SU-DHL-6 (cell line): ENCODE results near the gene ATOH8.

Experiments used
- H2AFZ ChIP-seq: fragments of 200-600 bp; sonication (generic); 2 replicates; pipeline ENCODE4 v1.6.1; 2014; ENCODE audit warnings: low read depth, mild to moderate bottlenecking, moderate library complexity, mixed read lengths, antibody characterized with exemption, low read length; ENCODE audit not compliant: severe bottlenecking
- H3F3A ChIP-seq: fragments of 200-600 bp; shearing (Covaris generic); 2 replicates; pipeline ENCODE4 v1.6.0; 2016; ENCODE audit warnings: antibody characterized with exemption, mild to moderate bottlenecking; ENCODE audit not compliant: insufficient read depth
- H3K27ac ChIP-seq: fragments of 200-600 bp; sonication (generic); 2 replicates; pipeline ENCODE4 v1.5.1; 2016; ENCODE audit warnings: low read depth, mild to moderate bottlenecking, low read length, moderate library complexity, mixed read lengths
- H3K27me3 ChIP-seq: fragments of 200-600 bp; sonication (generic), shearing (Covaris generic); 2 replicates; pipeline ENCODE4 v1.6.0; 2014; ENCODE audit warnings: mild to moderate bottlenecking, low read length
- H3K36me3 ChIP-seq: fragments of 200-600 bp; sonication (generic); 2 replicates; pipeline ENCODE4 v1.6.1; 2014; ENCODE audit warnings: mild to moderate bottlenecking, low read length, mixed read lengths
- H3K4me2 ChIP-seq: fragments of 300-600, 200-600 bp; shearing (Covaris generic), sonication (generic); 2 replicates; pipeline ENCODE4 v1.6.0; 2014; ENCODE audit warnings: low read length, low read depth, mild to moderate bottlenecking; ENCODE audit not compliant: poor library complexity, severe bottlenecking
- H3K4me3 ChIP-seq: fragments of 200-600 bp; sonication (generic); 2 replicates; pipeline ENCODE4 v1.5.1; 2014; ENCODE audit warnings: antibody characterized with exemption, low read length, mild to moderate bottlenecking, mixed read lengths; ENCODE audit not compliant: insufficient read depth, poor library complexity, severe bottlenecking
- H3K79me2 ChIP-seq: fragments of 200-600 bp; sonication (generic); 2 replicates; pipeline ENCODE4 v1.6.1; 2014; ENCODE audit warnings: mild to moderate bottlenecking, low read length, moderate library complexity; ENCODE audit not compliant: insufficient read depth
- H3K9ac ChIP-seq: fragments of 200-600 bp; sonication (generic); 2 replicates; pipeline ENCODE4 v1.7.0; 2014; ENCODE audit warnings: mild to moderate bottlenecking, low read length
- H3K9me2 ChIP-seq: fragments of 200-600 bp; sonication (generic); replicated peaks from 2 replicates; pipeline ENCODE4 v1.6.1; 2014; ENCODE audit warnings: low read length; ENCODE audit not compliant: insufficient read depth
- H3K9me3 ChIP-seq: fragments of 200-600 bp; sonication (generic); 2 replicates; pipeline ENCODE4 v1.6.1; 2014; ENCODE audit warnings: low read length, mixed read lengths; ENCODE audit not compliant: insufficient read depth
- H4K20me1 ChIP-seq: fragments of 200-600 bp; sonication (generic); 2 replicates; pipeline ENCODE4 v1.6.1; 2014; ENCODE audit warnings: low read depth, mild to moderate bottlenecking, antibody characterized with exemption, low read length, moderate library complexity, mixed read lengths
- EZH2phosphoT487 ChIP-seq: fragments of 200-600 bp; sonication (generic), shearing (Covaris generic); conservative IDR thresholded peaks from 2 replicates; pipeline ENCODE4 v1.6.1; 2018; ENCODE audit warnings: mild to moderate bottlenecking, antibody characterized with exemption, low read length, moderate library complexity, mixed read lengths
- TF ChIP-seq, protein P1 (sequence below): fragments of 200-600 bp; sonication (generic); IDR thresholded peaks from one replicate; pipeline ENCODE4 v1.5.1; 2017; ENCODE audit warnings: antibody characterized with exemption, mild to moderate bottlenecking, low read length, moderate library complexity; ENCODE audit not compliant: insufficient read depth, poor library complexity, severe bottlenecking

The ATOH8 gene

DNA sequence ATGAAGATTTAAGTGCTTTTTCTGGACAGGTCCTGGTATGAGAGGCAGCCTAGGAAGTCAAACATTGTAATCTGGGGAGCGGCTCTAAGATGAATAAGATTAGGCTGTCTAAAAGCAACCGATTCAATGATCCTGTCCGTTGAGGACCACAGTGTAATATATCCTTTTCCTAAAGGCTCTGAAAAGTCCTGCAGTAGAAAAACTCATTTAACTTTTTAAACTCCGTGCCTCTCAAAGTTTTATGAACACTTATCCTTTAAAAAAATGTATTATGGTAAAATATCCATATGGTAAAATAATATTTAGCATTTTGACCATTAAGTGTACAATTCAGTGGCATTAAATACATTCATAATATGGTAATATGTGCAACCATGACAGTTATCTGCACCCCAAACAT, 39.8 kb downstream of the ATOH8 start:
- H3K4me3 ChIP-seq, result no peak overlapping the region
- no peak overlapping the region for H3K27ac ChIP-seq
- no peak overlapping the region for H3K4me2 ChIP-seq
- H3K9me2 ChIP-seq, result no peaks in the 10 kb centered on the region
- no peak overlapping the region for H2AFZ ChIP-seq
- H3K9ac ChIP-seq, result no peak overlapping the region
- no peaks in the 10 kb centered on the region for H3K36me3 ChIP-seq
- no peaks in the 10 kb centered on the region for H3K9me3 ChIP-seq
- no peaks in the 10 kb centered on the region for H3F3A ChIP-seq
- H4K20me1 ChIP-seq, result no peaks in the 10 kb centered on the region
- no peaks in the 10 kb centered on the region for H3K27me3 ChIP-seq
- H3K79me2 ChIP-seq, result no peaks in the 10 kb centered on the region
- TF ChIP-seq, protein P1, sequence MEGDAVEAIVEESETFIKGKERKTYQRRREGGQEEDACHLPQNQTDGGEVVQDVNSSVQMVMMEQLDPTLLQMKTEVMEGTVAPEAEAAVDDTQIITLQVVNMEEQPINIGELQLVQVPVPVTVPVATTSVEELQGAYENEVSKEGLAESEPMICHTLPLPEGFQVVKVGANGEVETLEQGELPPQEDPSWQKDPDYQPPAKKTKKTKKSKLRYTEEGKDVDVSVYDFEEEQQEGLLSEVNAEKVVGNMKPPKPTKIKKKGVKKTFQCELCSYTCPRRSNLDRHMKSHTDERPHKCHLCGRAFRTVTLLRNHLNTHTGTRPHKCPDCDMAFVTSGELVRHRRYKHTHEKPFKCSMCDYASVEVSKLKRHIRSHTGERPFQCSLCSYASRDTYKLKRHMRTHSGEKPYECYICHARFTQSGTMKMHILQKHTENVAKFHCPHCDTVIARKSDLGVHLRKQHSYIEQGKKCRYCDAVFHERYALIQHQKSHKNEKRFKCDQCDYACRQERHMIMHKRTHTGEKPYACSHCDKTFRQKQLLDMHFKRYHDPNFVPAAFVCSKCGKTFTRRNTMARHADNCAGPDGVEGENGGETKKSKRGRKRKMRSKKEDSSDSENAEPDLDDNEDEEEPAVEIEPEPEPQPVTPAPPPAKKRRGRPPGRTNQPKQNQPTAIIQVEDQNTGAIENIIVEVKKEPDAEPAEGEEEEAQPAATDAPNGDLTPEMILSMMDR, result no peak
- TF ChIP-seq EZH2phosphoT487, result no peak

DNA sequence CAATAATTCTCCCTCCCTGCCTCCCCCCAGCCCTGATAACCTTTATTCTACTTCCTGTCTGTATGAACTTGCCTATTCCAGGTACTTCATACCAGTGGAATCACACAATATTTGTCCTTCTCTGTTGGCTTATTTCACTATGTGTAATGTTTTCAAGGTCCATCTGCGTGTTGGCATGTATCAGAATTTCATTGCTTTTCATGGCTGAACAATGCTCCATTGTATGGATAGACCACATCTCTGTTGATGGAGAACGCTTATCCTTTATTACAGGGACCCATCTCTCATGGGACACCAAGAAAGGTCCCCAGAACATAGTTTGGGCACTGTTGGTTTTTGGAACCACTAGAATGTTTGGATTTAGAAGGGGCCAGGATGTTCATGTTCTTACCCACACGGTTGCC, 40.2 kb downstream of the ATOH8 start:
- Histone ChIP-seq H4K20me1 (no peaks in the 10 kb centered on the region), H3K27ac (no peak overlapping the region), H3K27me3 (no peaks in the 10 kb centered on the region), H3K4me2 (no peak overlapping the region), H3K9me3 (no peaks in the 10 kb centered on the region), H3F3A (no peaks in the 10 kb centered on the region), H3K79me2 (no peaks in the 10 kb centered on the region), H3K4me3 (no peak overlapping the region), H3K36me3 (no peaks in the 10 kb centered on the region), H3K9me2 (no peaks in the 10 kb centered on the region), H2AFZ (no peak overlapping the region), H3K9ac (no peak overlapping the region)
- TF ChIP-seq, protein P1, result no peak
- no peak for TF ChIP-seq EZH2phosphoT487

DNA sequence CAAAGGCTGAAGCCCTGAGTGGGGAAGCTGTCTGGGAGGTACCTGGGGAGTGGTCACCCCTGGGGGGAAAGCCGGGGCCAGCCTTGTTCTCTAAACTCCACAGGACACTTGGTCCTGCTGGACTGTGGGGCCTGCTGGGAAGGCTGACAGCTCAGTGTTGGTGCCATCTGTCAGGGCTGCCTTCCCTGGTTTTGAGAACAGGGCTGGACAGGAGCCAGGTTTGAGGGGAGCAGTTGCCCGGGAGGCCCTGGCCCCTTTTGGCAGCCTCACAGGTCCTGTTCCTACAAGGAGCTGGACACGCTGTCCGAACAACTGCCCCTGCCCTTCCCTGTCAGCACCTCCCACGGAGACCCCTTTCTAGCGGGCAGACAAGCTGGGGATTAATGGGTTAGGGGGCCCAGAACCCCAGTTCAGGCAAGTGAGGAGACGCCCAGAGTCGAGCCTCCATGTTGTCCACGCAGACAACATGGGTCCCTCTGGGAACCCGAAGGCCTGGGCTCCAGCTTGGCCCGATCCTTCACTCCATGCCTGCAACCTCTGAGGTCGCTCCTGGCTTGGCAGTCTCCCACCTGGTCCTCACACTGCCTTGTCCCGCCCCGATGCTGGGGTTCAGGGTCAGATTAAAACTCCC, 40.8 kb downstream of the ATOH8 start:
- H3K79me2 ChIP-seq, result no peaks in the 10 kb centered on the region
- H3K4me3 ChIP-seq, result no peak overlapping the region
- H4K20me1 ChIP-seq, result no peaks in the 10 kb centered on the region
- no peaks in the 10 kb centered on the region for H3K9me2 ChIP-seq
- H3F3A ChIP-seq, result no peaks in the 10 kb centered on the region
- H3K9me3 ChIP-seq, result no peaks in the 10 kb centered on the region
- H3K27me3 ChIP-seq, result no peaks in the 10 kb centered on the region
- no peak for TF ChIP-seq EZH2phosphoT487
- TF ChIP-seq, protein P1, result no peak
- no peaks in the 10 kb centered on the region for H3K36me3 ChIP-seq
- no peak overlapping the region for H2AFZ ChIP-seq
- H3K27ac ChIP-seq, result no peak overlapping the region
- H3K9ac ChIP-seq, result no peak overlapping the region
- H3K4me2 ChIP-seq, result no peak overlapping the region
